Type B pancreatic cell (in vitro differentiated cells): ENCODE data around the gene ZNF148. TPM values are rescaled to one million over a fixed set of nuclear protein-coding genes. Genes with fewer than 3 reads are reported as not detected.

Source experiments
- DNase-seq: peaks from one replicate; pipeline ENCODE4 v3.0.0; 2021; ENCODE audit warnings: mixed read lengths; ENCODE audit not compliant: unreplicated experiment; ENCODE audit errors: extremely low spot score
- H3K27ac Mint-ChIP-seq: 2 replicates; pipeline ENCODE4 v1.8.0; 2021; ENCODE audit warnings: mild to moderate bottlenecking, mixed read lengths
- H3K27me3 Mint-ChIP-seq: 2 replicates; pipeline ENCODE4 v1.8.0; 2021; ENCODE audit warnings: mixed read lengths
- H3K36me3 Mint-ChIP-seq: 2 replicates; pipeline ENCODE4 v1.8.0; 2021; ENCODE audit warnings: mixed read lengths
- H3K4me1 Mint-ChIP-seq: one replicate; pipeline ENCODE4 v1.8.0; 2021; ENCODE audit warnings: mixed read lengths; ENCODE audit not compliant: unreplicated experiment
- H3K4me3 Mint-ChIP-seq: 2 replicates; pipeline ENCODE4 v1.8.0; 2021; ENCODE audit warnings: mild to moderate bottlenecking, mixed read lengths
- H3K9me3 Mint-ChIP-seq: 2 replicates; pipeline ENCODE4 v1.8.0; 2021; ENCODE audit warnings: mixed read lengths
- total RNA-seq: library from RNA; stranded (reverse); gene quantifications from 2 replicates; pipeline ENCODE4 v1.2.1, GENCODE V29; 2021; ENCODE audit warnings: low replicate concordance
- TF ChIP-seq, protein P1 (sequence below): fragments of 200-600 bp; sonication (generic); conservative IDR thresholded peaks from 2 replicates; pipeline ENCODE4 v1.5.0; 2021; ENCODE audit warnings: antibody characterized with exemption, mild to moderate bottlenecking

The ZNF148 gene
- total RNA-seq, 1 donor from 2014 or later: 46.4 TPM

DNA sequence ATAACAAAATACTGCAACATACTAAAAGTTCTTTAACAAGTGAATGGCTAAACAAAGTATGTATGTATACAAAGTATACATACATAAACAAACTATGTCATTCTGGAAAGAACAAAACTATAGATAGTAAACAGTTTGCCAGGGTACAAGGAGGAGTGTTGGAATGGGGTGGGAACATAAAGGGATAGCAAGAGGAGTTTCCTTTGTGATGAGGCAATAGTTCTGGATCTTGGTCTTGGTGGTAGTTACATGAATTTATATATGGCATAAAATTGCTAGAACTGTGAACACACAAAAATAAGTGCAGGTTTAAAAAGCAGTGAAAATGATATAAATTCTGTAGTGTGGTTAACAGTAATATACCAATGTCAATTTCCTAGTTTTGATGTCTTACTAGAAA, 22.0 kb downstream of the ZNF148 start:
- TF ChIP-seq, protein P1, sequence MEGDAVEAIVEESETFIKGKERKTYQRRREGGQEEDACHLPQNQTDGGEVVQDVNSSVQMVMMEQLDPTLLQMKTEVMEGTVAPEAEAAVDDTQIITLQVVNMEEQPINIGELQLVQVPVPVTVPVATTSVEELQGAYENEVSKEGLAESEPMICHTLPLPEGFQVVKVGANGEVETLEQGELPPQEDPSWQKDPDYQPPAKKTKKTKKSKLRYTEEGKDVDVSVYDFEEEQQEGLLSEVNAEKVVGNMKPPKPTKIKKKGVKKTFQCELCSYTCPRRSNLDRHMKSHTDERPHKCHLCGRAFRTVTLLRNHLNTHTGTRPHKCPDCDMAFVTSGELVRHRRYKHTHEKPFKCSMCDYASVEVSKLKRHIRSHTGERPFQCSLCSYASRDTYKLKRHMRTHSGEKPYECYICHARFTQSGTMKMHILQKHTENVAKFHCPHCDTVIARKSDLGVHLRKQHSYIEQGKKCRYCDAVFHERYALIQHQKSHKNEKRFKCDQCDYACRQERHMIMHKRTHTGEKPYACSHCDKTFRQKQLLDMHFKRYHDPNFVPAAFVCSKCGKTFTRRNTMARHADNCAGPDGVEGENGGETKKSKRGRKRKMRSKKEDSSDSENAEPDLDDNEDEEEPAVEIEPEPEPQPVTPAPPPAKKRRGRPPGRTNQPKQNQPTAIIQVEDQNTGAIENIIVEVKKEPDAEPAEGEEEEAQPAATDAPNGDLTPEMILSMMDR: no peak
- no peak for DNase-seq
- Mint-ChIP-seq H3K4me1 (no peaks in the 10 kb centered on the region), H3K4me3 (no peak overlapping the region), H3K36me3 (peaks cover 36% of the 10 kb centered on the region), H3K27ac (no peak overlapping the region), H3K27me3 (no peaks in the 10 kb centered on the region), H3K9me3 (no peaks in the 10 kb centered on the region)

DNA sequence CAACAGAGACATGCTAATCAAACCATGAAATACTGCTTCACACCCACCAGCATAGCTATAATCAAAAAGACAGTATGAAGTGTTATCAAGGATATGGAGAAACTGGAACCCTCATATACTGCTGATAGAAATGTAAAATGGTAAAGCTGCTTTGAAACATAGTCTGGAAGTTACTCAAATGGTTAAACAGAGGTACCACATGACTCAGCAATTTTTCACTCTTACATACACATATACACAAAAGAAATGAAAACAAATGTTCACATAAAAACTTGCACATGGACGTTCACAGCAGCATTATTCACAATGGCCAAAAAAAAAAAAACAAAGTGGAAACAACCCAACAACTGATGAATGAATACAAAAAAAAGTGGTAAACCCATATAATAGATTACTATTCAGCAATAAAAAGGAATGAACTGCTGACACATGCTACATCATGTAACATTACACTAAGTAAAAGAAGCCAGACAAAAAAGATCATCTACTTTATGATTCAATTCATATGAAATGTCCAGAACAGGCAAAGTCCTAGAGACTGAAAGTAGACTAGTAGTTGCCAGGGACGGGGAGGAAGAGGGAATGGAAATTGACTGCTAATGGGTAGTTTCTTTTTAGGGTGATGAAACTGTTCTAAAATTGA, 23.2 kb downstream of the ZNF148 start:
- H3K27me3 Mint-ChIP-seq: no peaks in the 10 kb centered on the region
- H3K4me3 Mint-ChIP-seq: no peak overlapping the region
- peaks cover 36% of the 10 kb centered on the region for H3K36me3 Mint-ChIP-seq
- TF ChIP-seq, protein P1: no peak
- no peak overlapping the region for H3K27ac Mint-ChIP-seq
- no peaks in the 10 kb centered on the region for H3K9me3 Mint-ChIP-seq
- no peaks in the 10 kb centered on the region for H3K4me1 Mint-ChIP-seq
- DNase-seq: no peak

DNA sequence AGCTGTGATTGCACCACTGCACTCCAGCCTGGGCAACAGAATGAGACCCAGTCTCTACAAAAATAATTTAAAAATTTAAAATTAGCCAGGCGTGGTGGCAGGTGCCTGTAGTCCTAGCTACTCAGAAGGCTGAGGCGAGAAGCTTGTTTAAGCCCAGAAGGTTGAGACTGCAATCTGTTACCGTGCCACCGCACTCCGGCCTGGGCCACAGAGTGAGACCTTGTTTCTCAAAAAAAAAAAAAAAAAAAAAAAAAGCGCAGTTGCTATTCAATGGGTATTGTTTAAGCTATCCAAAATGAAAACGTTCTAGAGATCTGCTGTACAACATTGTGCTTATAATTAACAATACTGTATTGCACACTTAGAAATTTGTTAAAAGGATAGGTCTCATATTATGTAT, 24.0 kb downstream of the ZNF148 start:
- TF ChIP-seq, protein P1: no peak
- H3K36me3 Mint-ChIP-seq: peaks cover 43% of the 10 kb centered on the region
- H3K9me3 Mint-ChIP-seq: peaks cover 6% of the 10 kb centered on the region
- H3K27ac Mint-ChIP-seq: no peak overlapping the region
- H3K4me3 Mint-ChIP-seq: no peak overlapping the region
- H3K27me3 Mint-ChIP-seq: no peaks in the 10 kb centered on the region
- no peak for DNase-seq
- H3K4me1 Mint-ChIP-seq: no peaks in the 10 kb centered on the region

DNA sequence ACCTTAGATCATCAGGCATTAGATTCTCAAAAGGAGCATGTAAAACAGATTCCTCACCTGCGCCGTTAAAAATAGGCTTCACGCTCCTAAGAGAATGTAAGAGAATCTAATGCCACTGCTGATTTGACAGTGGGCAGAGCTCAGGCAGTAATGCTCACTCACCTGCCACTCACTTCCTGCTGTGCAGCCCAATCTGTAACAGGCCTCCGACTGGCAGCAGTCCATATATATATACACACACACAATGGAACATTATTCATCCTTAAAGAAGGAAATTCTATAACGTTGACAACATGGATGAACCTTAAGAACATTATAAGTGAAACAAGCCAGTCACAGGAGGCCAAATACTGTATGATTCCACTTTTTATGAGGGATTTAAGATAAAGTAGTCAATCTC, 24.5 kb downstream of the ZNF148 start:
- Mint-ChIP-seq H3K27ac (no peak overlapping the region), H3K4me1 (no peaks in the 10 kb centered on the region), H3K4me3 (no peak overlapping the region), H3K27me3 (no peaks in the 10 kb centered on the region), H3K9me3 (peaks cover 6% of the 10 kb centered on the region), H3K36me3 (peaks cover 48% of the 10 kb centered on the region)
- DNase-seq: no peak
- TF ChIP-seq, protein P1: no peak

DNA sequence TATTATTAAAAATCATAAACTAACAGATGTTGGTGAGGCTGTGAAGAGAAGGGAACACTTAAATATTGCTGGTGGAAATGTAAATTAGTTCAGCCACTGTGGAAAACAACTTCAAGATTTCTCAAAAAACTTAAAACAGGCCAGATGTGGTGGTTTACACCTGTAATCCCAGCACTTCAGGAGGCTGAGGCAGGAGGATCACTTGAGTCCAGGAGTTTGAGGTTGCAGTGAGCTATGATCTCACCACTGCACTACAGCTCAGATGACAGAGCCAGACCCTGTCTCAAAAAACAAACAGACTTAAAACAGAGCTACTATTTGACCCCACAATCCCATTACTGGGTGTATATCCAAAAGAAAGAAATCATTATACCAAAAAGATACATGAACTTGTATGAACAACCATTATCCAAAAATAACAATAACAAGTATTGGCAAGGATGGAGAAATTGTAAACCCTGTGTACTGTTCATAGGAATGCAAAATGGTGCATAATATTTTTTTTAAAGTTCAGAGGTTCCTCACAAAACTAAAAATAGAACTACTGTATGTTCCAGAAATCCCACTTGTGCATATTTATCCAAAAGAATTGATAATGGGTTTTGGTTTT, 25.5 kb downstream of the ZNF148 start:
- H3K4me1 Mint-ChIP-seq: no peaks in the 10 kb centered on the region
- TF ChIP-seq, protein P1: no peak
- H3K9me3 Mint-ChIP-seq: peaks cover 6% of the 10 kb centered on the region
- H3K27ac Mint-ChIP-seq: no peak overlapping the region
- H3K27me3 Mint-ChIP-seq: no peaks in the 10 kb centered on the region
- no peak for DNase-seq
- H3K36me3 Mint-ChIP-seq: peaks cover 54% of the 10 kb centered on the region
- H3K4me3 Mint-ChIP-seq: no peak overlapping the region
